Mesenteric fat pad (tissue), 1 donor: Measurements from ENCODE around the gene SDCBP2. TPM values are rescaled to one million over a fixed set of nuclear protein-coding genes. Genes with fewer than 3 reads are reported as not detected.
A peak's percentile ranks its signal among the peaks of the same experiment; 100 is the strongest.

Source experiments
- DNase-seq: peaks from one replicate; pipeline ENCODE4 v3.0.0-alpha.2; 2020; ENCODE audit warnings: low spot score
- total RNA-seq: library from RNA; stranded (reverse); fragmentation: NEBNext Ultra II Directional; extraction: Animal tissue kit (Norgen Biotek cat#: 25700); gene quantifications from one replicate; pipeline ENCODE4 v1.2.1, GENCODE V29; 2021
- donor health status: DM: yes; HTN: yes; CAD: no.

Gene SDCBP2
- total RNA-seq, 1 donor from 2014 or later: 7.2 TPM

DNA sequence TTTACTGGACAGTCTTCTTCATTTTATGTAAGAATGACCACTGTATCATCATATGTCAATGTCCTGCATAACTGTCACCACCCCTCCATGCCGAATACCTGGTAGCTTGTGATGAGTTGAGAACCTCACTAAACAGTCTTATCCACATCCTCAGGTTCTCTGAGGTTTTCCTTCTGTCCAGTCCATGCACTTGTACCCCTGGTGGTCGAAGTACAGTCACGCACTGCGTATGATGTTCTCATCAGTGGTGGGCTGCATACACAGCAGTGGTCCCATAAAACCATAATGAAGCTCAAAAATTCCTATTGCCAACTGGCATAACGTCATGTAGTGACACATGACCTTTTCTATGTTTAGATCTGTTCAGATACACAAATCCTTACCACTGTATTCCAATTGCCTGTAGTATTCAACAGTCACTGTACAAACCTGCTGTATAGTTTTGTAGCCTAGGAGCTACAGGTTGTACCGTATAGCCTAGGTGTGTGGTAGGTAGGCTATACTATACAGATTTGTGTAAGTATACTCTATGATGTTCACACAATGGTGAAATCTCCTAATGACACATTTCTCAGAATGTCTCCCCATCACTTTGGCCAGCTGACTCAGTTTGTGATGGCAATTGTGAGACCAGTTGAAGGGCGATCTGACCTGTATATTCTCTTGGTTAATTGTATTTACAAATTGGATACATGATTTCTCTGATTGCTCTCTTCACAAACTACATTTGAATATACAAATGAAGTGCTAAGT is 31.3 kb upstream of the SDCBP2 start:
- no peak for DNase-seq

DNA sequence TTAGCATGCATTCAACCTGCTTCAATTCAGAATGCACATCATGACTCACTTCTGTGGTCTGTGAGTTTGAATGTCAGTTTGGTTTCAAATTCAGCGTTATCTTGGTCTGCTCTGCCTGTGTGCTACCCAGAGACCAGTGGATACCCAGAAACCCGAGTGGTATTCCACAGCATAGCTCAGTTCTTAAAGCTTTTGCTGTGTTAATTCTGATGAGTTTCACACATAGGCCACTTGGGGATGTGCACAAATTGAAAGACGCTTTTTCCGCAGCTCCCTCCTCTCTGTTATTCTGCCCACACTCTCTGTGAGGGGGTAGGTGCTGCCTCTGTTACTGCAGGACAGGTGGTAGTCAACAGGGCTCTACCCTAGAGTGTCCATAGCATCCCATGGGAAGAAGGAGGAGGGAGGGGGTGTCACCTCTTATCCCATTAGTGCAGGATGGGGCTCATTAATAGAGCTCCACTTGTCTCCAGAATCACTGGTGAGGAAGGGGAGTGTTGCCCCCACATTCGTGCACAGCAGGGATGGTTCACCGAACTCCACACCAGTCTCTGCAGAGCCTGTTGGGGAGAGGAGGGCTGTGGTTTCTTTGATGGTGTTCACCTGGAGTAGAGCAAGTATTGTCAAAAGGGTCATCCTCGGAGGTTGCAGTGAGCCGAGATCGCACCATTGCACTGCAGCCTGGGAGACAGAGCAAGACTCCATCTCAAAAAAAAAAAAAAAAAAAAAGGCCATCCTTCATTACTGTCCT is 29.2 kb upstream of the SDCBP2 start:
- DNase-seq: no peak

DNA sequence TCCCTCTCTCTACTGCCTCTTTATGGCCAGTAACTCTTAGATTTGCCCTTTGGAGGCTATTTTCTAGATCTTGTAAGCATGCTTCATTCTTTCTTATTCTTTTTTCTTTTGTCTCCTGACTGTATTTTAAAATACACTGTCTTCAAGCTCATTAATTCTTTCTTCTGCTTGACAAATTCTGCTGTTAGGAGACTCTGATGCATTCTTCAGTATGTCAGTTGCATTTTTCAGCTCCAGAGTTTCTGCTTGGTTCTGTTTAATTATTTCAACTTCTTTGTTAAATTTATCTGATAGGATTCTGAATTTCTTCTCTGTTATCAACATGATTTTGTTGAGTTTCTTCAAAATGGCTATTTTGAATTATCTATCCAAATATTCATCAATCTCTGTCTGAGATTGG is 25.0 kb upstream of the SDCBP2 start:
- DNase-seq: no peak

DNA sequence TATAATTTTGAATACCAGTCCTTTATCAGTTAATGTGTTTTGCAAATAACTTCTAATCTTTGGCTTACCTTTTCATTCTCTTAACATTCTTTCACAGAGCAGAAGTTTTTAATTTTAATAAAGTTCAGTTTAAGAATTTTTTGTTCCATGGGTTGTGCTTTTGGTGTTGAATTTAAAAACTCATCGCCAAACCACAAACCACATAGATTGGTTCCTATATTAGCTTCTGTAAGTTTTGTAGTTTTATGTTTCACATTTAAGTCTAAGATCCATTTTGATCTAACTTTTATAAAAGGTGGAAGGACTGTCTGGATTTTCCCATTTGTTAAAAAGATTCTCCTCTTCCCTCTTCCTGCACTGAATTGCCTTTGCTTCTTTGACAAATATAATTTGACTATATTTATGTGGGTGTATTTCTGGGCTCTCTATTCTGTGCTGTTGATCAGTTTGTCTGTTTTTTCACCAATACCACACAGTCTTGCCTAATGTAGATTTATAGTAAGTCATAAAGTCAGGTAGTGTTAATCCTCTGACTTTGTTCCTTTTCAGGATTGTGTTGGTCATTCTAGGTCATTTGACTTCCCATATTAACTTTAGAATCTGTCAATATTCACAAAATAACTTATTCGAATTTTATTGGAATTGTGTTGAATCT is 17.5 kb upstream of the SDCBP2 start:
- no peak for DNase-seq

DNA sequence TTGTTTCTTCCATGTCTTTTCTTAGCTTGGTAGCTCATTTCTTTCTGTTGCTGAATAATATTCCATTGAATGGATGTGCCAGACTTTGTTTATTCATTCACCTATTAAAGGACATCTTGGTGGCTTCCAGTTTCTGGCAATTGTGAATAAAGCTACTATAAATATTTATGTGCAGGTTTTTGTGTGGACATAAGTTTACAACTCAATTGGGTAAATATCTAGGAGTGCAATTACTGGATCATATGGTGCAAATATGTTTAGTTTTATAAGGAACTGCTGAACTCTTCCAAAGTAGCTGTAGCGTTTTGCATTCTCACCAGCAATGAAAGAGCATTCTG is 16.8 kb upstream of the SDCBP2 start:
- DNase-seq: no peak

DNA sequence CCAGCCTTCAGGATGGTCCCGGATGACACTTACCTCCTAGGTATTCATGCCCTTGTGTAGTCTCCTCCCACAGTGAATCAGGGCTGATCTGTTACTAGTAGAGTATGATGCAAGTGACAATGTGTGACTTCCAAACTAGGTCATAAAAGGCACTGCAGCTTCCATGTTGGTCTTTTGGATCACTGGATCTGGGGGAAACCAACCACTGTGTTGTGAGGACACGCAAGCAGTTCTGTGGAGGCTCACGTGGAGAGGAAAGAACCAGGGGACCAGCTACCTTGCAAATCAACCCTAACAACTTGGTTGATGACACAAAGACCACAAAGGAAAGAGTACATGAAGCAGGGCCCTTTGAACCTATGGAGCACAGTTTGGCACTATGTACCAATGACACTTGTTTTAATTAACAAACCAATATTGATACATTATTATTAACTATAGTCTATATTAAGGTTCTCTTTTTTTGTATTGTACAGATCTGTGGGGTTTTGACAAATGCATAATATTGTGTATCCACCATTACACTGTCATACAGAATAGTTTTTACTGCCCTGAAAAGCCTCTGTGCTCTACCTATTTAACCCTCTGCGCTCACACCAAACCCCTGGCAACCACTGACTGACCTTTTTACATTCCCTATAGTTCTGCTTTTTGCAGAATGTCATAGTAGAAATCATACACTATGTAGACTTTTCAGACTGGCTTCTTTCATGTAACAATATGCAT is 16.3 kb upstream of the SDCBP2 start:
- DNase-seq: peak; percentile 51

DNA sequence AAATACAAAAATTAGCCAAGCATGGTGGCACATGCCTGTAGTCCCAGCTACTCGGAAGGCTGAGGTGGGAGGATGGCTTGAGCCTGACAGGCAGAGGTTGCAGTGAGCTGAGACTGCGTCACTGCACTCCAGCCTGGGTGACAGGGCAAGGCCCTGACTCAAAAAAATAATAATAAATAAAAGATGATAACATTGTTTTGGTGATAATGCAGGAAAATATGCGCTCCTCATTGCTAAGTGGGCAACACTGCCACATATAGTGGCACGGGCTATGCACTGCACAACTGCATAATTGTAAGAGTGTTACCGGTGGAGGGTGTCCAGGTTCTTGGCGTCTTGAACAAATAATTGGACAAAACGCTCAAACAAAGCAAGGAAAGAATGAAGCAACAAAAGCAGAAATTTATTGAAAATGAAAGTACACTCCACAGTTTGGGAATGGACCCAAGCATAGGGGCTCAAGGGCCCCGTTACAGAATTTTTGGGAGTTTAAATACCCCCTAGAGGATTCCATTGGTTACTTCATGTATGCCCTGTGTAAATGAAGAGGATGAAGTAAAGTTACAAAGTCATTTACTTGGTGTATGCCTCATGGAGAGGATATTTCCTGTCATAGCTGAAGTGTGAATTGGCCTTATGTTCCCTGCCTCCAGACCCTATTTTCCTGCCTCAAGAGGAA is 14.6 kb upstream of the SDCBP2 start:
- peak; percentile 62 for DNase-seq

DNA sequence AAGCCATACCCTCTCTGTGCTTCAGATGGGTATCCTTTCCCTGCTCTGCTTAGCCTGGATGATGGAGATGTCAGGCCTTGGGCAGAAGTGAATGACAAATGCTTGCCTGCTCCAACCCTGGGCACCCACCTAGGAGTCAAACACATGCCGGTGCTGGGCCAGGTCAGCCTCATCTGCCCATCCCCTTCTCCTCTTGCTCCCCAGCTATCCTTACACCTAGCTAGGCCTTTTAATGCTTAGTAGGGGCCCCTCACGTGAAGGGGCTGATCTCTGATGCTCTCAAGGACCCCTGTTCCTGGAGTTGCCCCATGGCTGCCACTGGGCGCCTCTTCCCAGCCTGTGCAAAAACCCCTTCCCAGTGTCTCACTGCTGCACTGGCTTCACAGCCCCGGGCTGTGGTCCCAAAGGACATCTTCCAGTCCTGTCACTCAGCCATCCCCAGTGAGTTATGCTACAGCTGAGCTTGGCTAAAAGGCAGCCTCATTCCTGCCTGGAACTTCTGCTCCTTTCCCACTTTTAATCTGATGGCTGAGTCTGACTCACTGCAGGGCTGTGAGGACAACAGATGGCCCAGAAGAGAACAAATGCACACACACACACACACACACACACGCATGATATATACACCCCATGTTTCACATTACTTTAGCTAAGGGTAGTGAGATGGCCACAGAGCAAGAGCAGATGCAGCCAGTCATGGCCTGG is 12.8 kb upstream of the SDCBP2 start:
- DNase-seq: no peak

DNA sequence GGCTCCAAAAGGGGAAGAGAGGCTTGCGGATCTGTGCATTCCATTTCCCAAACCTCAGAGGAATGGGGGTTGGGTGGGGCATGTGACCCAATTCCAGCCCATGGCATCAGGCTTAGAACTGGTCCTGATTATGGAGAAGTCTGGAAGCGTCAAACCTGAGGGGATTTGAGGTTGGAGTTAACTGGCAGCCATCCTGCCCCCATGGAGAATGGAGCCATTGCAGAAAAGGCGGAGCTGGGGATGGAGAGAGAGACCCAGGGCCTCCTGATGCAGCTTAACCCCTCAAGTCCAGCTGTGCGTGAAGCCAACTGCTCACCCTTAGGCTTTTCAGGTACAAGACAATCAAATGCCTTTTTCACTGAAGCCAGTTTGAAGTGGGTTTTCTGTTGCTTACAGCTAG is 9.9 kb upstream of the SDCBP2 start:
- DNase-seq: peak; percentile 24

DNA sequence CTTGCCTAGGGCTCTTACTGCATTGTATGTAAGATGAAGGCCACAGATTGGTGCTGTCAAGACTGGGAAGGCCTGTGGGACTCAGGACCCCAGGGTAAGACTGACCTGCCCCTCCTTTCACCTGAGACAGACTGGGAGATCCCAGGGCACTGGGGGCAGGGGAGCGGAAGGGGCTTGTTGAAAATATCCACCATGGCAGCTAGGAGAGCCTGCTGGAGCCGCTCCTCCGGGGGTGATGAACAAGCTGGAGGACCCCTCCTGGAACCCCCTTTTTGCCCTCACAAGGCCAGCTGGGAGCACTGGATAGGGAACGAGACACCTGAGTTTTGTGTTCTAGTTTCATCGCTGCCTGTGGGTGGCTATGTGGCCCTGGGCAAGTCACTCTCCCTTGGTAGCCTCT is 9.2 kb upstream of the SDCBP2 start:
- peak; percentile 81 for DNase-seq

DNA sequence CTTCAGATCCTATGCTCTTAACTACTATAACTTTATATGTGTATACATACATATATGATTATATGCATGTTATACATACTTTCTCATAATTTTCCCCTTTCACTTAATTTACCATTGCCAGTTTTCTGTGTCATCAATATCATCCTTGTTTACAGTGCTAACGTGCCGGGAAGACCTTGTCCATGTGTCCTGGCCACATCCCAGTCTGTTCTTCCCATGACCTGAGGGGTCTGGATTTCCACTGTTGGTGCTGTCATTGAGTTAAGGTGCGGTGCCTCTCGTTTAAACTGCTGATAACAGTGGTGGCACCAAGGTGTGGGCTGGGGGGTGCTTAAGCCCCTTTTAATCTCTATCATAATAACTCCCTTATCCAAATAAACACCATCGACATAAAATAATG is 8.5 kb upstream of the SDCBP2 start:
- peak; percentile 14 for DNase-seq

DNA sequence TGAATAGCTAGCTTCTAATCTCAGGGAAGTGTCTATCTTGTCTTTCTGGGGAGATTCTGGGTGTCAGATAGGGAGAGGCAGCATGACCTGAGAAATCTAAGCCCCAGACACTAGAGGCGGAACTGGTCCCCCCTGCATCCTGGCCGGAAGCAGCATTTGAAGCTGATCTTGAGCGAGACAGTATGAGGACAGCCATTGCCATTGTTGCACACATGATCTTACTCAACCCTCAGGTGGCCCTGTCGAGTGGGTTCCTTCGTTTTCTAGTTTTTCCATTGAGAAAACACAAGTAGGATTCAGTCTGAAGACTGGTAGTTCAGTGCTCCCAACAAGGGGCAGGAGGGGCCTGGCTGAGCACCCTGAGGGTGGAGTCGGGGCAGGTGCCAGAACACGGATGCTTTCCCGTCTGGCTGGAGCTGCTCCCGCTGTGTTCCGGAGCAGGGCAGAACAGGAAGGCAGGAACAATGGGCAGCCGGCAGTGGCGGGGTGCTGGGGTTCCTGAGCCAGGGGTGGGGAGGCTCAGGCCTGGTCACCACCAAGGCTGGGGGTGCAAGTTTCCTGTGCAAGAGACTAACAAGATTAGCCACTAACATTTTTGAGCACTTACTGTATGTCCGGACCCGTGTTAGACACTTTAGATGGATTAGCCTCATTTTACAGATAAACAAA is 7.9 kb upstream of the SDCBP2 start:
- peak; percentile 92 for DNase-seq

DNA sequence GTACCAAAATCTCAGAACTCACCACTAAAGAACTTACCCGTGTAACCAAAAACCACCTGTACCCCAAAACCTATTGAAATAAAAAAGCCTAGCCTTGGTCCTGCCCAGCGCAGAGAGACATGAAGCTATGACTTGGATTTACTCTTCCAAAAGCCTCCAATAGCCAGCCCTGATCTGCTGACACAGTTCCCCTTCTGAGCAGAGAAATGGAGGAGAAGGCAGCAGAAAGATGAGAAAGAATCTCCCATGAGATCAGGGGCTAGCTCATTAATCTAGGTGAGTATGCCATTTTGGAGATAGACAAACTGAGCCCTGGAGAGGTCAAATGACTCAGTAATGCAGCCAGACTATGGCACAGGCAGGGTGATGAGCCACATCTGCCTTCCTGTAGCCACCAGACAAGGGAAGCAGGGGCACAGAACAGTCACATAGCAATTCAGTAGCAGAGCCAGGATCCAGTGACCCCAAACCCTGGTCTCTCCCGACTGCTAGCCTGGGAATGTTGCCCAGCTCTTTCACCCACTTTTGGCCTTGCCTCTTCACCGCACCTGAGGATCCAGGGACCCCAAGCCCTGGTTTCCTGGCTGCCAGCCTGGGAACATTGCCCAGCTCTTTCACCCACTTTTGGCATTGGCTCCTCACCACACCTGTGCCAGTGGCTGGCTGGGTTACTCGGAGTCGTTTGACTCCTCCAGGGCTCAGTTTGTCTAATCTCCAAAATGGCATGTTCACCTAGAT is 7.2 kb upstream of the SDCBP2 start:
- peak; percentile 68 for DNase-seq

DNA sequence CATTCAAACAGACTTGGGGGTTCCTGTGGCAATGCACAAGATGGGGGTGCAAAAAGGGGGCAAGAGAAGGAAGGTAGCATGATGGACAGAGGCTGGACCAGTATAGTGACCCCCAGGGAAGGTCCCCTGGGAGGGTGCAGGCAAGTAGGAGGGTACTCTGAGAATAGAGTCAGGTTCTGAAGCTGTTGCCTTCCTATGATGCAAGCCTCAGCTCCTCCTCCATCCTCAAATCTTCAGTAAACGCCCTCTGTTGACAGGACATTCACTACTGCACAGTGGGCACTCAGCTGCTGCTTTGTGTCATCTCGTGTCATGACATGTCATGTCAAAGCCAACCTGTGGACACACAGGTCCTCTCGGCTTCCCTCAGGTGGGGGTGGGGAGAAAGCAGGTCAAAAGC is 5.8 kb upstream of the SDCBP2 start:
- peak; percentile 22 for DNase-seq

DNA sequence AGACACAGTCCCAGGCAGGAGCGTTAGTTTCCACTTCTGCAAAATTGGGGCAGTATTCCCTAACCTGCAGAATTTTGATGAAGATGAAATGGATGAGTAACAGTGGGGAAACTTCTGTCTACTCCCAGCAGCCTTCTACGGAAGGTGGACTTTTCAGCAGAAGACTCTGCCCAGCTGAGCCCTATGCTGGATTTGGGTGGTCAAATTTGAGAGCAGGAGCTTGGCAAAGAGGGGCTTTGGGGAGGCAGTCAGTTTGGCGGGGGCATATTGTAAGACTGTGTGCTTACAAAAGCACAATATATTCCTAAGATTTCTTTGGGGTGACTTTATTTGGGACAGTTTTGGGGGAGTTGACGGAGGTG is 5.4 kb upstream of the SDCBP2 start:
- peak; percentile 55 for DNase-seq

DNA sequence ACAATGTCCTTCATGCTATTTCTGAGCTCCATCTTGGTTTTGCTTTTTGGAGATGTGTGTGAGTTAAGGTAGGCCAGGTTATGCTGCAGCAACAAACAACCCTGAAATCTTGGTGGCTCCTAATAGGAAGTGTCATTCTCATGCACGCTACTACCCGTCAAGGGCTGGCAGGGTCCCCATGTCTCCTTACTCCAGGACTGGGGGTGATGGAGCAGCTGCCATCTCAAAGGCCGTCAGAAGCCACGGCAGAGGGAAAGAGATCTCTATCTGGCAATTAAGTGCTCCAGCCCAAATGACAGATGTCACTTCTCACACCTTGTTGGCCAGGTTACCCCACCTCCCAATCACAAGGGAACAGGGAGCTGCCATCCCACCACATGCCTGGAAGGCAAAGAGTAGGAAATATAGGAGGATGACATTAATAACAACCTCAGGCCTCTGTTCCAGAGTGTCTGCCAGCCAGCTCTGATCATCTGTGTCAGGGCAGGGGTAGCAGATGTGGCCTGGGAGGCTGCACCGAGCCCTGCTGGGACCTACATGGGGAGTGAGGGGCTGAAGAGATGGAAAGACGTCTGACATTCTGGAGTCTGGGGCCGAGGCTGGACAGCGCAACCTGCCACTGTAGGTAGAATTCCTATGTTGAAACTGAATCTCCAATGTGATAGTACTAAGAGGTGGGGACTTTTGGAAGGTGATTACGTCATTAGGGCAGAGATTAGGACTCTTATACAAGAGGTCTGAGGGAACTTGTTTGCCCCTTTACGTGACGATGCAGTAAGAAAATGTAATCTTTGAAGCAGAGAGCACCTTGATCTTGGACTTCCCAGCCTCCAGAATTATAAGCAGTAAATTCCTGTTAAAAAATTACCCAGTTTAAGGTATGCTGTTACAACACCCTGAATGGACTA is 4.8 kb upstream of the SDCBP2 start:
- DNase-seq: peak; percentile 47

DNA sequence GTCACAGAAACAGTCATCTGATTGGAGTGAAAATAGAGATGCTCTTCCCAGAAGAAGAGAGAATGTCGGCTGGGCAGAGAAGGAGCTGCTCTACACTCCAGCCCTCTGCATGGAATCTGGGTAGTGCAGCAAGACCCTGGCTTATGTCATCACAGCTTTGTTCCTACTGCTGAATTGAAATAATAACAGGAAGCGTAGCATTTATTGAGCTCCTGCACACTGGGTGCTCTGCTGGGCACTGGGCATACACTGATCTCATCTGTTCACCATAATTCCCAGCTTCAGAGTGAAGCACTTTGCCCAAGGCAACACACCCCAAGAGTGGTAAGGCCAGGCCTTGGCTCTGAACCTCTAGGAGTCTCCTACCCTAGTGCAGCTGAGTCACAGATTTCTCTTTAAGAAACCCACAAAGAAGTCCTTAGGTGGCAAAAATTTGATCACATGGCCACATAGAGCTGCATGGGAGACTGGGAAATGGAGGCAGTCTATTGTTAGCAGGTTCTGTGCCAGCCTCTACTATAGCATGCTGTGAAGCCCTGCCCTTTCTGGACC is 3.9 kb upstream of the SDCBP2 start:
- DNase-seq: peak; percentile 43
